SK-N-MC (cell line): Measurements from ENCODE around the gene BLTP1.

Source experiments
- DNase-seq: peaks from one replicate; pipeline ENCODE4 v3.0.0-alpha.2; 2011; ENCODE audit warnings: low read depth, low spot score
- H3K27ac ChIP-seq: fragments of 200-600 bp; sonication (generic); 2 replicates; pipeline ENCODE4 v1.5.1; 2016; ENCODE audit warnings: mixed run types
- H3K36me3 ChIP-seq: fragments of 200-600 bp; sonication (generic); 2 replicates; pipeline ENCODE4 v1.6.1; 2017; ENCODE audit warnings: antibody characterized with exemption, low read length, mixed read lengths; ENCODE audit not compliant: insufficient read depth
- H3K4me3 ChIP-seq: fragments of 200-600 bp; sonication (generic); 2 replicates; pipeline ENCODE4 v1.5.1; 2016
- H3K9ac ChIP-seq: fragments of 200-600 bp; sonication (generic); 2 replicates; pipeline ENCODE4 v1.8.0; 2017; ENCODE audit warnings: mixed run types, mixed read lengths; ENCODE audit not compliant: insufficient read length
- H3K9me3 ChIP-seq: fragments of 200-600 bp; sonication (generic); 2 replicates; pipeline ENCODE4 v1.6.1; 2017; ENCODE audit warnings: low read depth, mild to moderate bottlenecking, antibody characterized with exemption, low read length, moderate library complexity, mixed read lengths
- EZH2 ChIP-seq: fragments of 200-600 bp; sonication (generic); IDR thresholded peaks from one replicate; pipeline ENCODE4 v1.6.1; 2017; ENCODE audit warnings: antibody characterized with exemption
- FOXP2 ChIP-seq: optimal IDR thresholded peaks from 2 replicates; pipeline ENCODE3; 2011; ENCODE audit warnings: mild to moderate bottlenecking, moderate library complexity; ENCODE audit not compliant: insufficient read depth; ENCODE audit errors: extremely low read length, control extremely low read depth
- POLR2AphosphoS5 ChIP-seq: IDR thresholded peaks from 2 replicates; pipeline ENCODE4 v1.6.1; 2012; ENCODE audit warnings: mild to moderate bottlenecking, low read depth, low read length, borderline replicate concordance

Gene BLTP1

DNA sequence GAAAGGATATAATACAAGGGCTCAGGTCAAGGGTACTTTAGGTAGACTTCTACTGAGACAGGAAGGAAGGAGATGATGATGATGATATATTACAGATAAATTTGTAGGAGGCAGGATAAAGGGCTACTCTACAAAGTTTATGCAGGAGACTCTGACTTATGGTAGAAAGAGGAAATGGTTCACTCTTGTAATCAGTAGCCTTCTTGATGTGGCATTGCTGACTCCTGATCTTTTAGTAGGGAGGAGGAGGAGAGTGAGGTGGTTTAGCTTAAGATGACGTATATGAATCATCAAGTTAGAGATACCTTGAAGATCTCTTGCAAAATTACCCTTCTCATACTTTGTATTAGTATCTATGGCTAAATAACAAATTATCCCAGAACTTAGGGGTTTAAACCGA lies 4.7 kb downstream of the BLTP1 start:
- Histone ChIP-seq H3K4me3 (no peak overlapping the region), H3K27ac (no peak overlapping the region), H3K9me3 (no peaks in the 10 kb centered on the region), H3K36me3 (peaks cover 13% of the 10 kb centered on the region; the same call in 1 of the 2 replicates), H3K9ac (no peak overlapping the region)
- TF ChIP-seq POLR2AphosphoS5 = no peak
- TF ChIP-seq FOXP2 = no peak
- no peak for DNase-seq

DNA sequence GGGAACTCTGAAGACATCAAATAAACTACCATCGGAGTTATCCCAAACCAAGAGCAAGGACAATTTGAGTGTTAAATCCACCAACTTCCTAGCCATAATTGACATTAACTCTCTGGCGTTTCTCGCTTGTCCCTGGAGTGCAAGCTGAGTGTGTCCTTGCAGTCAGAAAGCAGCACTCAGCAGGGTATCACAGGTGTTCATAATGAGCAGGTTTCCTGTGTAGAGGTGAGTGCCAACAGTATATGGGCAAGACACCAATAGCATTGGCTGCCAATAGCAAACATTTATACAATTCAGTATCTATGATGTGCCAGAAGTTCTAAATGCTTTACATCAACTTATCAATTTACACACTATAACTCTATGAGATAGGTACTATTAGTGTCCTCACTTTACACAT lies 11.2 kb downstream of the BLTP1 start:
- TF ChIP-seq EZH2 (no peak), POLR2AphosphoS5 (no peak), FOXP2 (no peak)

DNA sequence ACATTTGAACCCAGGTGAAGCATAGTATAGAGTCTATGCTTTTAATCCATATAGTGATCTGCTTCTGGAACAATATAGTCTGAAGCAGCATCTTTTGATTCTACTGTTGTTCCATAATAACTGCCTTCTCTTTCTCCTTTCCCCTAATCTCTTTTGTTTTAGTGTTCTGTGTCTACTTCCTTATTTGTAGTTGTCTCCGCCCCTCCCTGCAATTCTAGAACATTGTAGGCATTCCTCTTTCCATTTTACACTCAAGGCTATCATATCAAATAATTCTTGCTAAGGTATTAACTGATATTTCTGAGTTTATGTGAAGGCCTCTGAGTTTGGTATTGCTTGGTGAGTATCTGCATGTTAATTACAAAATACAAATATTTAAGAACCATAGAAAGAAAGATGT lies 11.6 kb downstream of the BLTP1 start:
- Histone ChIP-seq H3K27ac (no peak overlapping the region), H3K9me3 (no peaks in the 10 kb centered on the region), H3K9ac (no peak overlapping the region), H3K36me3 (no peaks in the 10 kb centered on the region), H3K4me3 (no peak overlapping the region)
- no peak for TF ChIP-seq EZH2
- no peak for TF ChIP-seq POLR2AphosphoS5
- no peak for TF ChIP-seq FOXP2
- DNase-seq = no peak

More for the DNA sequence above, 11.2 kb downstream of the BLTP1 start:
- no peaks in the 10 kb centered on the region for H3K36me3 ChIP-seq
- H3K9me3 ChIP-seq = no peaks in the 10 kb centered on the region
- DNase-seq = no peak
- no peak overlapping the region for H3K27ac ChIP-seq
- H3K4me3 ChIP-seq = no peak overlapping the region
- H3K9ac ChIP-seq = no peak overlapping the region

DNA sequence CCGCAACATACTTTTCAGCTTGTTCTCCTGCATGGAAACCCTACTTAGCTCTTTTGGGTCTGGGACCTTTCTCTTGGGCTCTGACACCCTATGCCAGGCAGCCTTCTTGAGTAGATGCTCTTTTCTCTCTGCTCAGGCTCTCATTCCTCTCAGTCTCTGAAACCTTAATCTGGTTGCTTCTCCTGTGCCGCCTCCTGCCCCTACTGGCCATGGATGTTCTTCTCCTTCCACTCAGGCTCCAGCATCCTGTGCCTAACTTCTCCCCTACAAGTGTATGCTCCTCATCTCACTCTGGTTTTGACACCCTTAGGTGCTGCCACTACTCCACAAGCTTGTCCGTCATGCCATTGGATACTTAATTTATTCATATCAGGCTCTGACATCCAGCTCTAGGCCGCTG lies 15.2 kb downstream of the BLTP1 start:
- Histone ChIP-seq H3K9me3 (no peaks in the 10 kb centered on the region), H3K27ac (no peak overlapping the region), H3K36me3 (no peaks in the 10 kb centered on the region), H3K9ac (no peak overlapping the region), H3K4me3 (no peak overlapping the region)
- no peak for TF ChIP-seq FOXP2
- no peak for TF ChIP-seq EZH2
- TF ChIP-seq POLR2AphosphoS5 = no peak
- no peak for DNase-seq

DNA sequence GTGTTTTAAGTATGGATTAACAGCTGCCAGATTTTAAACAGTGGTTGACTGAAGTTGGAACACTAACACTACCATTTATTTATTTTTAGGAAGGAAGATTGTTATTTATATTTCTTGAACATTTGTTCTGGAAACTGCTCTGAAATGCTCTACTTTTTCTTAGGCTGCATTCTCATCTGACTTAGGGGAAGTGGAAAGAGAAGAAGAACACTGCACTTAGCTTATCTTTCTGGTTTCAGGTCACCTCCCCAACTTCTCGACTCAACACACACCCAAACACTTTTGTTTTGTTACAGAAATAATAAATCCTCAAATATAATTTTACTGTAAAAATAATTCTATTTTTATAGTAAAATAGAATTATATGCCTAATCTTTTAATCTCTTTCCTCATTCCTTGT lies 18.6 kb downstream of the BLTP1 start:
- no peak for DNase-seq
- TF ChIP-seq FOXP2 = no peak
- TF ChIP-seq EZH2 = no peak
- TF ChIP-seq POLR2AphosphoS5 = no peak
- Histone ChIP-seq H3K9ac (no peak overlapping the region), H3K27ac (no peak overlapping the region), H3K9me3 (no peaks in the 10 kb centered on the region), H3K4me3 (no peak overlapping the region), H3K36me3 (no peaks in the 10 kb centered on the region; the same call in 1 of the 2 replicates)

DNA sequence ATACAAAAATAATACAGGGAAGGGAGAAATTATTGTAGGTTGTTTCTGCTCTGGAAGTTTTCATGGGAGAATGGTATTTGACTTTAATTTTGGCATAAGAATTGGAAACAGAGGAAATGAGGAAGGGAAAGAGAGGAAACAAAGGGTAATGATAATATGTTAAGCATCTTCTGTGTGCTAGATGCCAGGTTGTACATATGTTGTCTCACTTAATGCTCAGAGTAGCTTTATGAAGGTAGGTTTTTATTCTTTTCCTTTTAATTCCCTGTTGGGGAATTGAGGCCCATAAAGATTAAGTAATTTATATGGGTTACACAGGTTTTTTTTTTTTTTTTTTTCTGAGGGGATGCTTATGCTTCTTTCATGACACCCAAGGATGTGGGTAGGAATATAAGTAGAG lies 19.2 kb downstream of the BLTP1 start:
- no peak overlapping the region for H3K27ac ChIP-seq
- H3K9me3 ChIP-seq = no peaks in the 10 kb centered on the region
- no peaks in the 10 kb centered on the region; the same call in 1 of the 2 replicates for H3K36me3 ChIP-seq
- DNase-seq = no peak
- no peak for TF ChIP-seq EZH2
- no peak for TF ChIP-seq POLR2AphosphoS5
- TF ChIP-seq FOXP2 = no peak
- H3K9ac ChIP-seq = no peak overlapping the region
- no peak overlapping the region for H3K4me3 ChIP-seq

DNA sequence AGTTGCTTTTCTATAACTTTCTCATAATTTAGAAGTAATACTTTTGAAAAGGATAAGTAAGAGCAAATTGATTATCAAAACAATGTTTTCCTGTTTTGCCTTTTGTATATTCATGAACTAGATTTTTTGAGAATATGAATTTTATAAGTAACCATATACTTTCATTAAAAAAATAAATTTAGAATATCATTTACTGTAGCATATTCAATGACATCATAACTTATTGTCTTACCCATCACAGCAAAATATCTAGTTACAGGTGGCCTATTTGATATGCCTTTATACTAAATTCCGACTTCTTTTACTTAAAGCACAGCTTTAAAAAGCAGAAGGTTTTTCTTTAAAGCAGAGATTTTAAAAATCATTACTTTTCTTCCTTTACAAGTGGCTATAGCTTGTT lies 20.1 kb downstream of the BLTP1 start:
- DNase-seq = no peak
- Histone ChIP-seq H3K9ac (no peak overlapping the region), H3K27ac (no peak overlapping the region), H3K36me3 (peaks cover 5% of the 10 kb centered on the region), H3K9me3 (no peaks in the 10 kb centered on the region), H3K4me3 (no peak overlapping the region)
- TF ChIP-seq EZH2 (no peak), POLR2AphosphoS5 (no peak), FOXP2 (no peak)

DNA sequence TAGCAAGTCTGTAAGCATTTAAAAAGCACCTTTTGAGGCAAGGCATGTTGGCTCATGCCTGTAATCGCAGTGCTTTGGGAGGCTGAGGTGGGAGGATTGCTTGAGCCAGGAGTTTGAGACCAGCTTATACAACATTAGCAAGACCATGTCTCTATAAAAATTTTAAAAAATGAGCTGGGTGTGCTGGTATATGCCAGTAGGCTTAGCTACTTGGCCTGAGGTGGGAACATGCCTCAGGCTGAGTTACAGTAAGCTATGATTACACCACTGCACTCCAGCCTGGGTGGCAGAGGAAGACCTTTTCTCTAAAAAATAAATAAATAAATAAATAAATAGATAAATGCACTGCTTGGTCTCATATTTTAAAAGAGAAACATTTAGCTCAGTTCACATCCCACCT lies 26.8 kb downstream of the BLTP1 start:
- no peaks in the 10 kb centered on the region for H3K9me3 ChIP-seq
- no peak for DNase-seq
- no peak overlapping the region for H3K9ac ChIP-seq
- TF ChIP-seq FOXP2 (no peak), EZH2 (no peak), POLR2AphosphoS5 (no peak)
- peaks cover 7% of the 10 kb centered on the region for H3K36me3 ChIP-seq
- no peak overlapping the region for H3K27ac ChIP-seq
- H3K4me3 ChIP-seq = no peak overlapping the region

DNA sequence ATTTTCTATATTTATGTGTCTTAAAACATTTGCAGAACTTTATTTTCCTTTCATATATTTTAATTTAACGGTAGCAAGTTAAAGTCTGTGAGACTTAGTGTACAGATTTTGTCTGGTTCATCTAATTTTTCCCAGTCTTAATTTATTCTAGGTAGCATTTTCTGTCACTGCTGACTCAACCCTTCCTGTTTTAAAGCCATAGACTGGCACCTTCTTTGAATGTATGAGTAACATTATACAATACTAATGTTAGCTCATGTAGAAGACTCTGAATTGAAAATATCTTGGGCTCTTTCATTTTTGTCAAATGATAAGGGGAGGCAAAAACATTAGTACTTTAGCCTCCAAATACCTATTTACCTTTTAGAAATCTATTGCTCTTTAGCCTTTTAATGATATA lies 43.6 kb downstream of the BLTP1 start:
- H3K36me3 ChIP-seq = 0 out of 2 replicates have a peak, but pooled peaks cover 5% of the 10 kb centered on the region
- no peaks in the 10 kb centered on the region for H3K9me3 ChIP-seq
- no peak overlapping the region for H3K27ac ChIP-seq
- no peak overlapping the region for H3K4me3 ChIP-seq
- TF ChIP-seq FOXP2 (no peak), EZH2 (no peak), POLR2AphosphoS5 (no peak)
- DNase-seq = no peak
- H3K9ac ChIP-seq = no peak overlapping the region
